GM12878 (cell line): ENCODE measurements around the gene BTG1. TPM values are rescaled to one million over a fixed set of nuclear protein-coding genes. Genes with fewer than 3 reads are reported as not detected.

ENCODE experiments used
- NRF1 ChIP-seq: conservative IDR thresholded peaks from 2 replicates; pipeline ENCODE4 v1.6.1; 2011; ENCODE audit warnings: mild to moderate bottlenecking, low read depth, low read length, improper control_type of control experiment
- PRDM15 ChIP-seq: fragments of 450-650 bp; formaldehyde crosslinking; IDR thresholded peaks from 2 replicates; pipeline ENCODE4 v1.4.0; 2020; ENCODE audit warnings: mild to moderate bottlenecking, moderate library complexity
- RAD21 ChIP-seq: IDR thresholded peaks from 2 replicates; pipeline ENCODE4 v1.6.1; 2011; ENCODE audit warnings: mild to moderate bottlenecking, low read depth, low read length, moderate library complexity; ENCODE audit not compliant: insufficient read depth
- SIN3A ChIP-seq: IDR thresholded peaks from 2 replicates; pipeline ENCODE4 v1.6.1; 2012; ENCODE audit warnings: low read depth, low read length, improper control_type of control experiment
- SMC3 ChIP-seq: IDR thresholded peaks from 2 replicates; pipeline ENCODE4 v1.6.1; 2011; ENCODE audit warnings: low read length, improper control_type of control experiment, borderline replicate concordance
- polyA plus RNA-seq, 11 experiments: library from polyadenylated mRNA; depleted of rRNA in 4 of 11; unstranded in 6 of 11; stranded (reverse) in 5 of 11; fragments of >200 nt; fragmentation: Nextera tagmentation in 4 of 11; fragmentation: Illumina TruSeq in 1 of 11; extraction: Ambion mirVana in 4 of 11; extraction: Trizol in 1 of 11; gene quantifications; 1 replicate in 1 of 11; 2 replicates in 10 of 11; pipeline versions ENCODE4 v1.2.1 to v1.2.3, GENCODE V29; 2011 to 2016; ENCODE audit warnings: inconsistent platforms in 2 of 11, missing spikeins in 2 of 11, low read depth in 1 of 11
- total RNA-seq, 4 experiments: library from RNA; depleted of rRNA in 3 of 4; stranded (reverse); fragments of >200 nt in 3 of 4; fragmentation: Illumina TruSeq in 1 of 4; extraction: Trizol in 1 of 4; gene quantifications; 2 replicates each; pipeline versions ENCODE4 v1.2.1 to v1.2.3, GENCODE V29; 2013 to 2021
- TF ChIP-seq, protein P1 (sequence below): IDR thresholded peaks from 2 replicates; pipeline ENCODE4 v1.6.1; 2012; ENCODE audit warnings: low read depth, low read length, improper control_type of control experiment
- TF ChIP-seq, protein P2 (sequence below): fragments of 450-650 bp; IDR thresholded peaks from 2 replicates; pipeline ENCODE4 v1.6.1; 2017; ENCODE audit warnings: low read depth, mild to moderate bottlenecking, moderate library complexity
- TF ChIP-seq, protein P3 (sequence below): fragments of 450-650 bp; IDR thresholded peaks from 2 replicates; pipeline ENCODE4 v1.6.1; 2017; ENCODE audit warnings: mild to moderate bottlenecking, moderate library complexity

BTG1 gene
- total and polyA plus RNA-seq, 10 of the 15 experiments (the other 5 are each of a cell fraction or from before 2014, with no cell fraction given): 23.7 to 194 (median 56.4) TPM

DNA sequence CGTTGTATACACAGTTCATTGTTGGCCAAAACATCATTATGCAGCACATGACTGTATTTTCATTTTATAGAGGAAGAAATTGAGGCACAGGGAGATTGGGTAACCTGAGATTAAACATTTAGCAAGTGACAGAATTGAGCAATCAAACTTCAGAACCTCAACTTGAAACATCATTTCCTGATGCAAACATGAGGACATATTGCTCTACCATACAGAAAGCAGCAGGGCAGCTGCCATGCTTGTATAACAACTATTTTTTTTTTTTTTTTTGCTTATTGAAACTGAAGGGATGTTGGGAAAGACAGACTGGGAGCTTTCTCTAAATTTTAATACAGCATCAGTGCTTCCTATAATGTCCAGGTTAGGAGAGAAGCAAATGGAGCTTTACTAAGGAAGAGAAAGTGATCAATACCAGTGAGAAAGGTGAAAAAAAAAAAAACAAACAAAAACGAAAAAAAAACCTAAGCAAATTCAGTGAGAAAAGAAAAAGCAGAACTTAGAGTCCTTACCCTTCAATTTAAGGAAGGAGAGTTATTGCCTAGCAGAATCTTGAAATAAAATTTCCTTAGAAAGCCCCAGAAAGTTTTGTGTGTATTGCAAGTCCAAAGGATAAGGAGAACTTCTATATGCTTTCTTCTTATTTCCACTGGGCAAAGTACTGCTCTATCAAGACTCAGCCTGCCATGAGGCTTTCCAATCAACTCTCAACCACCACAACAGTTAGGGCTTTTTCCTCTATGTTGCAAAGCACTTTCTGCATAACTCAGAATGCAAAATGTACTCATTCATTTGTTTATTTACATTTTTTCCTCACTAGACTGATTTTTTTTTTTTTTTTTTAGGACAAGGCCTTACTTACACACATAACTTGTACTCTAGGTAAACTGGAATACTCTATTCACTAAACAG, 21.6 kb downstream of the BTG1 start (continued):
- TF ChIP-seq NRF1 (no peak), SMC3 (peak; percentile 18; the same call in 1 of the 2 replicates), PRDM15 (CRISPR knock-in tag) (no peak), SIN3A (no peak), RAD21 (no peak)
- TF ChIP-seq, protein P1, sequence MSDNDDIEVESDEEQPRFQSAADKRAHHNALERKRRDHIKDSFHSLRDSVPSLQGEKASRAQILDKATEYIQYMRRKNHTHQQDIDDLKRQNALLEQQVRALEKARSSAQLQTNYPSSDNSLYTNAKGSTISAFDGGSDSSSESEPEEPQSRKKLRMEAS: no peak
- TF ChIP-seq, protein P2, sequence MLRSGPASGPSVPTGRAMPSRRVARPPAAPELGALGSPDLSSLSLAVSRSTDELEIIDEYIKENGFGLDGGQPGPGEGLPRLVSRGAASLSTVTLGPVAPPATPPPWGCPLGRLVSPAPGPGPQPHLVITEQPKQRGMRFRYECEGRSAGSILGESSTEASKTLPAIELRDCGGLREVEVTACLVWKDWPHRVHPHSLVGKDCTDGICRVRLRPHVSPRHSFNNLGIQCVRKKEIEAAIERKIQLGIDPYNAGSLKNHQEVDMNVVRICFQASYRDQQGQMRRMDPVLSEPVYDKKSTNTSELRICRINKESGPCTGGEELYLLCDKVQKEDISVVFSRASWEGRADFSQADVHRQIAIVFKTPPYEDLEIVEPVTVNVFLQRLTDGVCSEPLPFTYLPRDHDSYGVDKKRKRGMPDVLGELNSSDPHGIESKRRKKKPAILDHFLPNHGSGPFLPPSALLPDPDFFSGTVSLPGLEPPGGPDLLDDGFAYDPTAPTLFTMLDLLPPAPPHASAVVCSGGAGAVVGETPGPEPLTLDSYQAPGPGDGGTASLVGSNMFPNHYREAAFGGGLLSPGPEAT: 0 out of 2 replicates have a peak, but pooled peaks have one; percentile 26
- TF ChIP-seq, protein P3, sequence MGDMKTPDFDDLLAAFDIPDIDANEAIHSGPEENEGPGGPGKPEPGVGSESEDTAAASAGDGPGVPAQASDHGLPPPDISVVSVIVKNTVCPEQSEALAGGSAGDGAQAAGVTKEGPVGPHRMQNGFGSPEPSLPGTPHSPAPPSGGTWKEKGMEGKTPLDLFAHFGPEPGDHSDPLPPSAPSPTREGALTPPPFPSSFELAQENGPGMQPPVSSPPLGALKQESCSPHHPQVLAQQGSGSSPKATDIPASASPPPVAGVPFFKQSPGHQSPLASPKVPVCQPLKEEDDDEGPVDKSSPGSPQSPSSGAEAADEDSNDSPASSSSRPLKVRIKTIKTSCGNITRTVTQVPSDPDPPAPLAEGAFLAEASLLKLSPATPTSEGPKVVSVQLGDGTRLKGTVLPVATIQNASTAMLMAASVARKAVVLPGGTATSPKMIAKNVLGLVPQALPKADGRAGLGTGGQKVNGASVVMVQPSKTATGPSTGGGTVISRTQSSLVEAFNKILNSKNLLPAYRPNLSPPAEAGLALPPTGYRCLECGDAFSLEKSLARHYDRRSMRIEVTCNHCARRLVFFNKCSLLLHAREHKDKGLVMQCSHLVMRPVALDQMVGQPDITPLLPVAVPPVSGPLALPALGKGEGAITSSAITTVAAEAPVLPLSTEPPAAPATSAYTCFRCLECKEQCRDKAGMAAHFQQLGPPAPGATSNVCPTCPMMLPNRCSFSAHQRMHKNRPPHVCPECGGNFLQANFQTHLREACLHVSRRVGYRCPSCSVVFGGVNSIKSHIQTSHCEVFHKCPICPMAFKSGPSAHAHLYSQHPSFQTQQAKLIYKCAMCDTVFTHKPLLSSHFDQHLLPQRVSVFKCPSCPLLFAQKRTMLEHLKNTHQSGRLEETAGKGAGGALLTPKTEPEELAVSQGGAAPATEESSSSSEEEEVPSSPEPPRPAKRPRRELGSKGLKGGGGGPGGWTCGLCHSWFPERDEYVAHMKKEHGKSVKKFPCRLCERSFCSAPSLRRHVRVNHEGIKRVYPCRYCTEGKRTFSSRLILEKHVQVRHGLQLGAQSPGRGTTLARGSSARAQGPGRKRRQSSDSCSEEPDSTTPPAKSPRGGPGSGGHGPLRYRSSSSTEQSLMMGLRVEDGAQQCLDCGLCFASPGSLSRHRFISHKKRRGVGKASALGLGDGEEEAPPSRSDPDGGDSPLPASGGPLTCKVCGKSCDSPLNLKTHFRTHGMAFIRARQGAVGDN: no peak
